Astrocyte (in vitro differentiated cells and primary cell): ENCODE data around the gene NAIF1. TPM values are rescaled to one million over a fixed set of nuclear protein-coding genes. Genes with fewer than 3 reads are reported as not detected.
"Not testable (repeated sequence)": the region's sequence is repeated elsewhere in the genome, so short reads cannot be mapped to it uniquely, and the experiment has no call there.

ENCODE experiments used
- DNase-seq: peaks from one replicate; pipeline ENCODE4 v3.0.0-alpha.2; 2010; ENCODE audit warnings: low read depth
- FAIRE-seq: peaks from 2 replicates; lab custom pipeline; 2011; peaks lifted over from hg19 to GRCh38; lab: Jason Lieb, UNC
- H2AFZ ChIP-seq: 2 replicates; pipeline ENCODE4 v1.6.0; 2012; ENCODE audit warnings: low read depth, low read length, inconsistent platforms
- H3K27ac ChIP-seq: 2 replicates; pipeline ENCODE4 v1.5.1; 2011; ENCODE audit warnings: low read depth, low read length, inconsistent platforms
- H3K27me3 ChIP-seq: 2 replicates; pipeline ENCODE4 v1.6.0; 2011; ENCODE audit warnings: low read length, inconsistent platforms; ENCODE audit not compliant: insufficient read depth
- H3K36me3 ChIP-seq: 2 replicates; pipeline ENCODE4 v1.5.1; 2011; ENCODE audit warnings: low read length, inconsistent platforms; ENCODE audit not compliant: insufficient read depth
- H3K4me1 ChIP-seq: 2 replicates; pipeline ENCODE4 v1.5.1; 2011; ENCODE audit warnings: low read length, inconsistent platforms; ENCODE audit not compliant: insufficient read depth
- H3K4me2 ChIP-seq: 2 replicates; pipeline ENCODE4 v1.6.0; 2012; ENCODE audit warnings: low read length, inconsistent platforms
- H3K4me3 ChIP-seq: 2 replicates; pipeline ENCODE4 v1.5.1; 2011; ENCODE audit warnings: low read depth, mild to moderate bottlenecking, low read length, inconsistent platforms; ENCODE audit not compliant: insufficient read depth
- H3K79me2 ChIP-seq: 2 replicates; pipeline ENCODE4 v1.6.0; 2012; ENCODE audit warnings: mild to moderate bottlenecking, low read length, inconsistent platforms; ENCODE audit not compliant: insufficient read depth
- H3K9ac ChIP-seq: 2 replicates; pipeline ENCODE4 v1.6.0; 2012; ENCODE audit warnings: mild to moderate bottlenecking, low read length, inconsistent platforms
- H3K9me3 ChIP-seq: 2 replicates; pipeline ENCODE4 v1.5.1; 2012; ENCODE audit warnings: low read depth, mild to moderate bottlenecking, low read length, inconsistent platforms; ENCODE audit not compliant: insufficient read depth
- H4K20me1 ChIP-seq: 2 replicates; pipeline ENCODE4 v1.6.0; 2012; ENCODE audit warnings: low read length, inconsistent platforms; ENCODE audit not compliant: insufficient read depth
- H3K27ac Mint-ChIP-seq: one replicate; pipeline ENCODE4 v1.8.0; 2021; ENCODE audit warnings: mild to moderate bottlenecking, mixed read lengths; ENCODE audit not compliant: unreplicated experiment
- H3K27me3 Mint-ChIP-seq: one replicate; pipeline ENCODE4 v1.8.0; 2021; ENCODE audit warnings: low read depth, mixed read lengths; ENCODE audit not compliant: unreplicated experiment
- H3K36me3 Mint-ChIP-seq: one replicate; pipeline ENCODE4 v1.8.0; 2021; ENCODE audit warnings: low read depth, mixed read lengths; ENCODE audit not compliant: unreplicated experiment
- H3K4me1 Mint-ChIP-seq: one replicate; pipeline ENCODE4 v1.8.0; 2021; ENCODE audit warnings: low read depth, mixed read lengths; ENCODE audit not compliant: unreplicated experiment
- H3K4me3 Mint-ChIP-seq: one replicate; pipeline ENCODE4 v1.8.0; 2021; ENCODE audit warnings: mild to moderate bottlenecking, moderate library complexity, mixed read lengths; ENCODE audit not compliant: unreplicated experiment
- H3K9me3 Mint-ChIP-seq: one replicate; pipeline ENCODE4 v1.8.0; 2021; ENCODE audit warnings: mild to moderate bottlenecking, mixed read lengths; ENCODE audit not compliant: unreplicated experiment
- EZH2 ChIP-seq: IDR thresholded peaks from 2 replicates; pipeline ENCODE4 v1.6.1; 2012; ENCODE audit warnings: mild to moderate bottlenecking, low read length, inconsistent platforms; ENCODE audit not compliant: insufficient read depth
- total RNA-seq: library from RNA; stranded (reverse); gene quantifications from 2 replicates; pipeline ENCODE4 v1.2.1, GENCODE V29; 2021
- TF ChIP-seq, protein P1 (sequence below): IDR thresholded peaks from 2 replicates; pipeline ENCODE4 v1.5.1; 2011; ENCODE audit warnings: low read depth, mild to moderate bottlenecking, inconsistent platforms, low read length, moderate library complexity; ENCODE audit not compliant: insufficient read depth

NAIF1 gene
- total RNA-seq, 1 donor from 2014 or later, result 10.2 TPM

GRCh38 chr9:128115187-128116103 is 48.3 kb upstream of the NAIF1 start:
- Histone ChIP-seq H3K27ac (no peak overlapping the region), H3K27me3 (no peaks in the 10 kb centered on the region), H3K79me2 (no peaks in the 10 kb centered on the region), H3K9ac (no peak overlapping the region), H2AFZ (no peak overlapping the region), H3K36me3 (no peaks in the 10 kb centered on the region), H3K4me3 (no peak overlapping the region), H3K4me2 (no peak overlapping the region), H3K9me3 (no peaks in the 10 kb centered on the region), H3K4me1 (peaks cover 3% of the 10 kb centered on the region), H4K20me1 (peaks cover 4% of the 10 kb centered on the region)
- no peak for TF ChIP-seq EZH2
- FAIRE-seq (no peak), DNase-seq (no peak)
- Mint-ChIP-seq H3K36me3 (peaks cover 13% of the 10 kb centered on the region), H3K27me3 (no peaks in the 10 kb centered on the region), H3K27ac (peak overlapping the region; percentile 41), H3K4me3 (no peak overlapping the region), H3K4me1 (peaks cover 2% of the 10 kb centered on the region), H3K9me3 (no peaks in the 10 kb centered on the region)

DNA sequence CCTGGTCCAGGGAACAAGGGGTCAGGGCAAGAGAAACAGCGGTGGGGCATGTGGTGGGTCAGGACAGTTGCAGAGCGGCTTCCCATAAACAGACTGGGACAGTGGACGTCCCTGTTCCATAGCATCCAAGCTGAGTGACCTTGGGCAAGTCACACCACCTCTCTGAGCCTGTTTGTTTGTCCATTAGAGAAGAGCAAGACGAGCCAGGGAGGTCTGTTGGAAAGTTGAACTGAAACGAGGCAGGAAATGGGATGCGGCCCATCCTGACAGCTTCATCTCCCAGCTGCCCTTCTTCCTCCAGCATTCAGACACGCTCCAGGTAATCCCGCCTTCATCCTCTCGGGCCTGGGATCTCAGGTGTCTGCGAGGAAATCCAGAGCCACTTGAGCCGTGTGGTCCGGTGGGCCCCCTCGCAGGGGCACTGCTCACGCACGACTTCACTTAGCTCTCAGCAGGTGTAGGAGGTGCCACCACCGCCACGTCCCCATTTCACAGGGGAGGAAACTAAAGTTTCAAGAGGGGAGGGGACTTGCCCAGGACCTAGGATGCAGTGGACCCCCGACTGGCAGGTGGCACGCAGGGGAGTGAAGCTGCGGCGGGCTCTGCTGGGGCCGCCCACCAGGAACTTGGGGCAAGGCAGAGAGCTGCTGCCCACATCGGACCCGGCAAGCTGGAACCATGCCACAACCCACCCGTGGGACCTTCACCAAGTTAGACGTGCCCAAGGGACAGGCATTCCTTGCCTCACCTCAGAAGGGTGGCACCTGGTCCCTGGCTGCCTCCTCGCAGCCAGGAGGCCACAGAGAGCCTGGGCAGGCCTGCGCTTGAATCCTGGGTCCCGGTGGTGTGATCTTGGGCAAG is 47.4 kb upstream of the NAIF1 start:
- Mint-ChIP-seq H3K27me3 (no peaks in the 10 kb centered on the region), H3K27ac (no peak overlapping the region), H3K4me1 (peaks cover 2% of the 10 kb centered on the region), H3K36me3 (peaks cover 13% of the 10 kb centered on the region), H3K4me3 (no peak overlapping the region), H3K9me3 (no peaks in the 10 kb centered on the region)
- peaks cover 2% of the 10 kb centered on the region for H3K36me3 ChIP-seq
- TF ChIP-seq EZH2, result no peak
- TF ChIP-seq, protein P1, sequence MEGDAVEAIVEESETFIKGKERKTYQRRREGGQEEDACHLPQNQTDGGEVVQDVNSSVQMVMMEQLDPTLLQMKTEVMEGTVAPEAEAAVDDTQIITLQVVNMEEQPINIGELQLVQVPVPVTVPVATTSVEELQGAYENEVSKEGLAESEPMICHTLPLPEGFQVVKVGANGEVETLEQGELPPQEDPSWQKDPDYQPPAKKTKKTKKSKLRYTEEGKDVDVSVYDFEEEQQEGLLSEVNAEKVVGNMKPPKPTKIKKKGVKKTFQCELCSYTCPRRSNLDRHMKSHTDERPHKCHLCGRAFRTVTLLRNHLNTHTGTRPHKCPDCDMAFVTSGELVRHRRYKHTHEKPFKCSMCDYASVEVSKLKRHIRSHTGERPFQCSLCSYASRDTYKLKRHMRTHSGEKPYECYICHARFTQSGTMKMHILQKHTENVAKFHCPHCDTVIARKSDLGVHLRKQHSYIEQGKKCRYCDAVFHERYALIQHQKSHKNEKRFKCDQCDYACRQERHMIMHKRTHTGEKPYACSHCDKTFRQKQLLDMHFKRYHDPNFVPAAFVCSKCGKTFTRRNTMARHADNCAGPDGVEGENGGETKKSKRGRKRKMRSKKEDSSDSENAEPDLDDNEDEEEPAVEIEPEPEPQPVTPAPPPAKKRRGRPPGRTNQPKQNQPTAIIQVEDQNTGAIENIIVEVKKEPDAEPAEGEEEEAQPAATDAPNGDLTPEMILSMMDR, result no peak
- no peak for FAIRE-seq
- DNase-seq, result no peak
- no peak overlapping the region for H3K9ac ChIP-seq
- H3K4me2 ChIP-seq, result no peak overlapping the region
- H2AFZ ChIP-seq, result no peak overlapping the region
- no peak overlapping the region for H3K27ac ChIP-seq
- no peaks in the 10 kb centered on the region for H3K27me3 ChIP-seq
- no peaks in the 10 kb centered on the region for H3K79me2 ChIP-seq
- H3K9me3 ChIP-seq, result no peaks in the 10 kb centered on the region
- H4K20me1 ChIP-seq, result peaks cover 4% of the 10 kb centered on the region
- no peak overlapping the region for H3K4me3 ChIP-seq
- H3K4me1 ChIP-seq, result peaks cover 3% of the 10 kb centered on the region

DNA sequence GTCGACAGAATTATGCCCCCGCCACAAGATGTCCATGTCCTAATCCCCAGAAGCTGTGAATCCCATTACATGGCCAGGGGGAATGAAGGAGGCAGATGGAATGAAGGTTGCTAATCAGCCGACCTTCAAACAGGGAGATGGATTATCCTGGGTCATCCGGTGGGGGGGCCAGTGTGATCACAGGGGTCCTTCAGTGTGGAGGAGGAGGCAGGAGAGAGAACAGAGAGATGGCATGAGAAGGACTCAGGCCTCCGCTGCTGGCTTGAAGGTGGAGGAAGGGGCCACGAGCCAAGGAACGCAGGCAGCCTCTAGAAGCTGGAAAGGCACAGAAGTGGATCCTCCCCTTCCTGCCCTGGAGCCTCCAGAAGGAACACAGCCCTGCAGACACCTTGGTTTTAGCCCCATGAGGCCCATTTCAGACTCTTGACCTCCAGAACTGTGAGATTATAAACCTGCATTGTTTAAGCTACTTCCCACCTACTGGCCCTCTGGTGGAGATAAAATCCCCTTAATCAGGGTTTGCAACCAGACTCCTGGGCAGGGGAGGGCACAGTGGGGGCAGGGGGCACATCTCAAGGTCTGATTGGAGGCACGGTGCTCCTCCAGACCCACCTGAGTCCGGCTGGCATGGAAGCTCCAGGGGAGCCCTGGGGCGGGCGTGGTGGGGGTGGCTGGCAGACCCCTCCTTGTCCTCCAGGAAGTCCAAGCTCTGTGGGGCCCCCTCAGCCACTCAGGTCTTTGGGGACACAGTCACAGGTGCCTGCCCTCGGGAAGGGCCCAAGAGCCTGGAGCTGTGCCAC is 46.6 kb upstream of the NAIF1 start:
- no peak for DNase-seq
- H3K9ac ChIP-seq, result no peak overlapping the region
- peaks cover 3% of the 10 kb centered on the region for H3K36me3 ChIP-seq
- peaks cover 6% of the 10 kb centered on the region for H4K20me1 ChIP-seq
- Mint-ChIP-seq H3K27ac (no peak overlapping the region), H3K36me3 (peaks cover 13% of the 10 kb centered on the region), H3K4me1 (peaks cover 2% of the 10 kb centered on the region), H3K4me3 (no peak overlapping the region), H3K9me3 (no peaks in the 10 kb centered on the region), H3K27me3 (no peaks in the 10 kb centered on the region)
- TF ChIP-seq, protein P1, result no peak
- no peak for TF ChIP-seq EZH2
- no peak overlapping the region for H3K4me2 ChIP-seq
- H2AFZ ChIP-seq, result no peak overlapping the region
- H3K4me3 ChIP-seq, result no peak overlapping the region
- no peaks in the 10 kb centered on the region for H3K27me3 ChIP-seq
- no peaks in the 10 kb centered on the region for H3K79me2 ChIP-seq
- peaks cover 3% of the 10 kb centered on the region for H3K4me1 ChIP-seq
- H3K9me3 ChIP-seq, result no peaks in the 10 kb centered on the region
- no peak for FAIRE-seq
- no peak overlapping the region for H3K27ac ChIP-seq

DNA sequence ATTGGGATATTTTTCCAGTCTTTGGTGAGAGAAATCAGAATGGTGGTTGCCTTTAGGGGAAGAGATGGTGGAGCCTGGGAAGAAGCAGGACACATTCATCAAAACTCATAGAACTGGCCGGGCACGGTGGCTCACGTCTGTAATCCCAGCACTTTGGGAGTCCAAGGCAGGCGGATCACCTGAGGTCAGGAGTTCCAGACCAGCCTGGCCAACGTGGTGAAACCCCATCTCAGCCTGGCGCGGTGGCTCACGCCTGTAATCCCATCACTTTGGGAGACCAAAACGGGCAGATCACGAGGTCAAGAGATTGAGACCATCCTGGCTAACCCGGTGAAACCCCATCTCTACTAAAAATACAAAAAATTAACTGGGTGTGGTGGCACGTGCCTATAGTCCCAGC is 44.6 kb upstream of the NAIF1 start:
- H3K36me3 Mint-ChIP-seq, result peaks cover 14% of the 10 kb centered on the region
- not testable (repeated sequence) for H3K9ac ChIP-seq, H3K4me2 ChIP-seq, H3K79me2 ChIP-seq, H3K27ac Mint-ChIP-seq, H3K4me1 Mint-ChIP-seq, H3K27me3 Mint-ChIP-seq, H3K27me3 ChIP-seq, DNase-seq, H3K4me3 Mint-ChIP-seq, H2AFZ ChIP-seq, H3K9me3 ChIP-seq, H3K9me3 Mint-ChIP-seq, FAIRE-seq, H3K27ac ChIP-seq, H3K4me3 ChIP-seq, H3K4me1 ChIP-seq
- H3K36me3 ChIP-seq, result peaks cover 18% of the 10 kb centered on the region
- peaks cover 14% of the 10 kb centered on the region for H4K20me1 ChIP-seq
